ENCODE data around the gene AAMP. TPM values are rescaled to one million over a fixed set of nuclear protein-coding genes. Genes with fewer than 3 reads are reported as not detected.

The AAMP gene
- total RNA-seq, 4 donors from 2014 or later = 94.9 to 186 (median 123) TPM

GRCh38 chr2:218298314-218298875, 28.5 kb upstream of the AAMP start:
- TF ChIP-seq CTCF (IDR thresholded peaks at IDR 0.05; ENCODE audit: low read depth) = no peak

DNA sequence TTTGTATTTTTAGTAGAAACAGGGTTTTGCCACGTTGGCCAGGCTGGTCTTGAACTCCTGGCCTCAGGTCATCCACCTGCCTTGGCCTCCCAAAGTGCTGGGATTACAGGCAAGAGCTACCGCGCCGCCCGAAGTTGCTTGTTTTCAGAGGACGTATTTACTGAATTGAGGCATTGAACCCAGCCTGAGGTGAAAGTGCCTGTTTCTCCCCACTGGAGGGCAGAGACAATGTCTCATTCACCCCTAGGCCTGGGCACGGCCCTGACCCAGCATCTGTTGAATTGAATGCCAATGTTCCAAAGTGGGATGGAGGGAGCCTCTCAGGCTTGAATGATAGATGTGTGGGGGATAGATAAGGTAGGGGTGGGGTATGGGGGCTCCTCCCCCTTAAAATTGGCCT, 26.9 kb upstream of the AAMP start:
- no peak for TF ChIP-seq CTCF (IDR thresholded peaks at IDR 0.05; ENCODE audit: low read depth)

DNA sequence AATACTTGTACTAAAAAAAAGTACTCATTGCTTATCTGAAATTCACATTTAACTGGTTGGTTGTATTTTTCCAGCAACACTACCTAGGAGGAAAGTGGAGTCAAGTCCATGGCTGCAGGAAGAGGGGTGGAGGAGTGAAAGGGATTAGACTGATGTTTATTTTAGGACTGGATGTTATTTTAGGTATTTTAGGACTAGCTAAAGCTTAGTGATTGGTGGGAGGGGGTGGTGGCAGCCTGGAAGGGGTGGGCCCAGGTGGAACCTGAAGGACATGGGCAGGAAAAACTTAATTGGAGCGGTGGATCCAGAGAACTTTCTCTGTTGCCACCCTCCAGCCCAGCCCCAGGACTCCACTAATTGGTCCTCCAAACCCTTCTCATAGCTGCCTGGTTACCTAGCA, 26.3 kb upstream of the AAMP start:
- no peak for TF ChIP-seq CTCF (IDR thresholded peaks at IDR 0.05; ENCODE audit: low read depth)

GRCh38 chr2:218295029-218295428, 25.1 kb upstream of the AAMP start:
- TF ChIP-seq CTCF (IDR thresholded peaks at IDR 0.05; ENCODE audit: low read depth) = no peak

GRCh38 chr2:218294430-218295022, 24.6 kb upstream of the AAMP start:
- no peak for TF ChIP-seq CTCF (IDR thresholded peaks at IDR 0.05; ENCODE audit: low read depth)

DNA sequence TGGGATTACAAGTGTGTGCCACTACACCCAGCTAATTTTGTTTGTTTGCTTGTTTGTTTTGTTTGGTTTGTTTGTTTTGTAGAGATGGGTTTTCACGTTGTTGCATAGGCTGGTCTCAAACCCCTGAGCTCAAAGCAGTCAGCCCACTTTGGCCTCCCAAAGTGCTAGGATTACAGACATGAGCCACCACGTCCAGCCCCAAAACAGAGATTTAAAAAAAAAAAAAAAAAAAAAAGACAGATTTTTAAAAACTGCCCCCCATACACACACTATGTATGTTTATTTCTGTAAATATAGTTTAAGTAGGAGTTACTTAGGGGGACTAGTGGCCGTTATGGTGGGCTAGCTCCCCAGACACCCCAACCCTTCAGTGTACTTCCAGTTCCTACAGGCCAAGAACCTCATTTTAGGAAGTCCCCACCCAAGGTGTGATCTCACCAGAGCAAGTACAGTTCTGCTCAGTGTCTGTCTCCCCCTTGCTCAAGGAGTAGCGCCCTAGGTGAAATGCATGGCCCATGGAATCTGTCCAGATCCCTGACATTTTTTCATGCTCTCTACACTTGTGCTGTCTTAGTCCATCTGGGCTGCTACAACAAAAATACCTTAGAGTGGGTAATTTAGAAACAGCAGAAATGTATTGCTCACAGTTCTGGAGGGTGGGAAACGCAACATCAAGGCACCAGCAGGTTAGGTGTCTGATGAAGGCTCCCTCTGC, 23.9 kb upstream of the AAMP start:
- TF ChIP-seq CTCF (IDR thresholded peaks at IDR 0.05; ENCODE audit: low read depth) = no peak

All from subcutaneous adipose tissue (tissue), 4 donors.